HCT116 (cell line): ENCODE data around the gene PLN. TPM values are rescaled to one million over a fixed set of nuclear protein-coding genes. Genes with fewer than 3 reads are reported as not detected.

Source experiments
- ATAC-seq: fragments of 200-7000 bp; cut with Tn5 transposase; 2 replicates; pipeline ENCODE4 v1.9.1; 2020; ENCODE audit warnings: mild to moderate bottlenecking, moderate library complexity
- BruUV-seq: library from RNA; stranded (reverse); fragments of 400-500 nt; replicated peaks from 2 replicates; lab custom pipeline; 2021; lab: Mats Ljungman, UMichigan
- CTCF ChIA-PET: fragments of 300-600 bp; sonication (Branson Sonifier 250); formaldehyde crosslinking; loops from one replicate; lab custom pipeline; 2021; ENCODE audit warnings: antibody characterized with exemption; lab: Charles Lee
- POLR2A ChIA-PET: fragments of 300-600, 350-600 bp; sonication (Branson Sonifier 250); formaldehyde crosslinking; loops from one replicate; lab custom pipeline; 2021; ENCODE audit warnings: antibody characterized with exemption; lab: Charles Lee
- RAD21 ChIA-PET, 2 experiments: fragments of 300-600 bp; sonication (Branson Sonifier 250); formaldehyde crosslinking; loops; one replicate each; lab custom pipeline; 2023; ENCODE audit warnings: low total read pairs in 2 of 2; ENCODE audit not compliant: uncharacterized antibody in 2 of 2, unreplicated experiment in 2 of 2, low non-redundant PET in 1 of 2; lab: Charles Lee
- DNase-seq: peaks from one replicate; pipeline ENCODE4 v3.0.0-alpha.2; 2010; ENCODE audit warnings: low read depth, low spot score
- H2AFZ ChIP-seq: fragments of 200-600 bp; shearing (Covaris generic), sonication (generic); 2 replicates; pipeline ENCODE4 v1.6.1; 2017; ENCODE audit warnings: low read depth, mixed run types, mixed read lengths, antibody characterized with exemption, low read length; ENCODE audit not compliant: poor library complexity, severe bottlenecking
- H3K27ac ChIP-seq: 2 replicates; pipeline ENCODE4 v1.5.1; 2012; ENCODE audit warnings: low read depth, low read length
- H3K27me3 ChIP-seq: fragments of 200-600 bp; sonication (generic); 2 replicates; pipeline ENCODE4 v1.6.1; 2016; ENCODE audit warnings: mixed run types, low read length, mixed read lengths; ENCODE audit not compliant: insufficient read depth
- H3K36me3 ChIP-seq, 2 experiments: fragments of 200-500 bp in 1 of 2; fragments of 200-600 bp in 1 of 2; sonication (Bioruptor generic) in 1 of 2; sonication (generic) in 1 of 2; 2 replicates each; pipeline versions ENCODE4 v1.5.1 to v1.6.1; 2014 to 2016; ENCODE audit warnings: low read length in 2 of 2, inconsistent platforms in 1 of 2, mixed read lengths in 1 of 2, mixed run types in 1 of 2; ENCODE audit not compliant: insufficient read depth in 2 of 2, control insufficient read depth in 1 of 2
- H3K4me1 ChIP-seq, 2 experiments: fragments of 200-600 bp in 1 of 2; sonication (generic) in 1 of 2; 2 replicates each; pipeline versions ENCODE4 v1.5.1 to v1.6.1; 2012 to 2017; ENCODE audit warnings: low read length in 2 of 2, inconsistent platforms in 1 of 2, mild to moderate bottlenecking in 1 of 2, mixed read lengths in 1 of 2, mixed run types in 1 of 2, moderate library complexity in 1 of 2; ENCODE audit not compliant: insufficient read depth in 2 of 2, control insufficient read depth in 1 of 2
- H3K4me2 ChIP-seq: fragments of 200-600 bp; sonication (generic); 2 replicates; pipeline ENCODE4 v1.6.1; 2017; ENCODE audit warnings: mixed run types, low read length, mixed read lengths
- H3K4me3 ChIP-seq, 2 experiments: fragments of 200-600 bp in 1 of 2; sonication (generic) in 1 of 2; replicated peaks in 1 of 2; 2 replicates each; pipeline ENCODE4 v1.5.1; 2011 to 2016; ENCODE audit warnings: low read length in 2 of 2, control low read depth in 1 of 2, low read depth in 1 of 2, mild to moderate bottlenecking in 1 of 2, mixed read lengths in 1 of 2, mixed run types in 1 of 2
- H3K79me2 ChIP-seq: fragments of 200-600 bp; sonication (generic); 2 replicates; pipeline ENCODE4 v1.6.1; 2017; ENCODE audit warnings: mild to moderate bottlenecking, mixed run types, low read length, moderate library complexity, mixed read lengths; ENCODE audit not compliant: insufficient read depth
- H3K9ac ChIP-seq: fragments of 200-600 bp; sonication (generic); 2 replicates; pipeline ENCODE4 v1.6.1; 2016; ENCODE audit warnings: low read length, mixed read lengths
- H3K9me2 ChIP-seq: fragments of 200-600 bp; sonication (generic), shearing (Covaris generic); 2 replicates; pipeline ENCODE4 v1.6.1; 2017; ENCODE audit warnings: mixed run types, mild to moderate bottlenecking, moderate library complexity; ENCODE audit not compliant: insufficient read depth
- H3K9me3 ChIP-seq, 2 experiments: fragments of 200-500 bp in 1 of 2; fragments of 200-600 bp in 1 of 2; sonication (Bioruptor generic) in 1 of 2; sonication (generic) in 1 of 2; 2 replicates each; pipeline ENCODE4 v1.6.1; 2014 to 2017; ENCODE audit warnings: low read length in 2 of 2, mixed read lengths in 2 of 2, inconsistent platforms in 1 of 2, low read depth in 1 of 2, mild to moderate bottlenecking in 1 of 2, mixed run types in 1 of 2, moderate library complexity in 1 of 2; ENCODE audit not compliant: control insufficient read depth in 1 of 2, insufficient read depth in 1 of 2
- H4K20me1 ChIP-seq: fragments of 200-600 bp; sonication (generic), shearing (Covaris generic); 2 replicates; pipeline ENCODE4 v1.6.1; 2017; ENCODE audit warnings: mixed run types, mild to moderate bottlenecking, moderate library complexity; ENCODE audit not compliant: insufficient read depth
- CBX3 ChIP-seq: IDR thresholded peaks from 2 replicates; pipeline ENCODE4 v1.6.1; 2012; ENCODE audit warnings: low read depth
- CEBPB ChIP-seq: IDR thresholded peaks from 2 replicates; pipeline ENCODE4 v1.6.1; 2012; ENCODE audit warnings: low read depth
- CTCF ChIP-seq, 3 experiments: fragments of 200-600 bp in 1 of 3; sonication (generic) in 1 of 3; IDR thresholded peaks in 2 of 3; conservative IDR thresholded peaks in 1 of 3; 2 replicates each; pipeline ENCODE4 v1.5.1; 2012 to 2017; ENCODE audit warnings: low read depth in 2 of 3, low read length in 2 of 3, antibody characterized with exemption in 1 of 3, borderline replicate concordance in 1 of 3, control low read depth in 1 of 3, mild to moderate bottlenecking in 1 of 3, mixed read lengths in 1 of 3, mixed run types in 1 of 3, moderate library complexity in 1 of 3; ENCODE audit not compliant: insufficient read depth in 1 of 3
- ELF1 ChIP-seq: IDR thresholded peaks from 2 replicates; pipeline ENCODE4 v1.6.1; 2012; ENCODE audit warnings: low read depth, borderline replicate concordance
- FOSL1 ChIP-seq: IDR thresholded peaks from 2 replicates; pipeline ENCODE4 v1.6.1; 2012; ENCODE audit warnings: low read depth
- POLR2A ChIP-seq: IDR thresholded peaks from 2 replicates; pipeline ENCODE4 v1.7.0; 2011; ENCODE audit warnings: borderline replicate concordance; ENCODE audit not compliant: insufficient read depth, insufficient read length; ENCODE audit errors: extremely low read depth
- POLR2AphosphoS5 ChIP-seq: IDR thresholded peaks from 2 replicates; pipeline ENCODE4 v1.6.1; 2011; ENCODE audit warnings: mild to moderate bottlenecking, low read depth, low read length, moderate library complexity
- RAD21 ChIP-seq: IDR thresholded peaks from 2 replicates; pipeline ENCODE4 v1.6.1; 2012; ENCODE audit warnings: low read depth, mild to moderate bottlenecking
- REST ChIP-seq: IDR thresholded peaks from 2 replicates; pipeline ENCODE4 v1.6.1; 2012; ENCODE audit warnings: low read depth
- SP1 ChIP-seq: IDR thresholded peaks from 2 replicates; pipeline ENCODE4 v1.6.1; 2012; ENCODE audit warnings: low read depth
- SRF ChIP-seq: IDR thresholded peaks from 2 replicates; pipeline ENCODE4 v1.6.1; 2012; ENCODE audit warnings: low read depth
- ZFX ChIP-seq: fragments of 450-650 bp; IDR thresholded peaks from 2 replicates; pipeline ENCODE4 v1.6.1; 2017
- ZNF274 ChIP-seq: fragments of 200-500 bp; sonication (Bioruptor generic); IDR thresholded peaks from 2 replicates; pipeline ENCODE4 v1.6.1; 2014; ENCODE audit warnings: mild to moderate bottlenecking, low read depth, low read length, inconsistent platforms
- intact Hi-C: fragments of 100-400 bp; cut with micrococcal nuclease; formaldehyde crosslinking; loops from 2 replicates; pipeline ENCODE4 v1.10.0; 2022
- total RNA-seq: library from RNA; stranded (reverse); gene quantifications from one replicate; pipeline ENCODE4 v1.2.1, GENCODE V29; 2021; ENCODE audit not compliant: unreplicated experiment
- TF ChIP-seq, protein P1 (sequence below): IDR thresholded peaks from 2 replicates; pipeline ENCODE4 v1.6.1; 2011; ENCODE audit warnings: mild to moderate bottlenecking, low read length, moderate library complexity; ENCODE audit not compliant: insufficient replicate concordance; ENCODE audit errors: extremely low read depth

The PLN gene
- total RNA-seq, 1 experiment from 2014 or later = not detected

GRCh38 chr6:118580585-118581419 is 32.7 kb downstream of the PLN start:
- Histone ChIP-seq H3K4me3 (no peak overlapping the region), H3K9ac (no peak overlapping the region), H3K9me2 (no peaks in the 10 kb centered on the region), H3K27ac (no peak overlapping the region), H3K27me3 (no peaks in the 10 kb centered on the region), H3K79me2 (no peaks in the 10 kb centered on the region), H4K20me1 (no peaks in the 10 kb centered on the region), H3K36me3 (no peaks in the 10 kb centered on the region), H2AFZ (no peak overlapping the region), H3K4me1 (no peaks in the 10 kb centered on the region), H3K9me3 (peaks cover under 1 to 4% of the 10 kb centered on the region in 2 experiments; a peak in 3 of 4 replicates), H3K4me2 (no peak overlapping the region)
- CTCF ChIA-PET = interaction anchor here (0.6 to 1.7 kb wide), 7 partner anchors 15 to 740 kb away, joined by 3 to 9 read pairs (median 5); no protein-coding TSS in a partner anchor
- ATAC-seq (peak; percentile 95), DNase-seq (peak; percentile 49)
- POLR2A ChIA-PET = no interaction called here
- RAD21 ChIA-PET = interaction anchor here in 1 of 2 experiments (0.7 kb wide), 1 partner anchor 1253 kb away, joined by 3 read pairs; no protein-coding TSS in a partner anchor
- no TSS peak for BruUV-seq
- intact Hi-C loops = loop anchor here (1.0 to 5.0 kb wide), 2 partner anchors 297 to 739 kb away; no protein-coding TSS in a partner anchor
- TF ChIP-seq CBX3 = no peak
- no peak for TF ChIP-seq POLR2A
- TF ChIP-seq CTCF (IDR thresholded peaks at IDR 0.05 in 2 of 3, conservative IDR thresholded peaks at IDR 0.05 in 1 of 3; ENCODE audit: borderline replicate concordance in 1 of 3, insufficient read depth in 1 of 3, low read depth in 2 of 3, low read length in 2 of 3) = peak; percentile 57 to 69 (median 59); a peak in 5 of 6 replicates
- TF ChIP-seq ZNF274 = no peak
- TF ChIP-seq CEBPB = no peak
- TF ChIP-seq ZFX = no peak
- TF ChIP-seq SP1 = no peak
- TF ChIP-seq, protein P1, sequence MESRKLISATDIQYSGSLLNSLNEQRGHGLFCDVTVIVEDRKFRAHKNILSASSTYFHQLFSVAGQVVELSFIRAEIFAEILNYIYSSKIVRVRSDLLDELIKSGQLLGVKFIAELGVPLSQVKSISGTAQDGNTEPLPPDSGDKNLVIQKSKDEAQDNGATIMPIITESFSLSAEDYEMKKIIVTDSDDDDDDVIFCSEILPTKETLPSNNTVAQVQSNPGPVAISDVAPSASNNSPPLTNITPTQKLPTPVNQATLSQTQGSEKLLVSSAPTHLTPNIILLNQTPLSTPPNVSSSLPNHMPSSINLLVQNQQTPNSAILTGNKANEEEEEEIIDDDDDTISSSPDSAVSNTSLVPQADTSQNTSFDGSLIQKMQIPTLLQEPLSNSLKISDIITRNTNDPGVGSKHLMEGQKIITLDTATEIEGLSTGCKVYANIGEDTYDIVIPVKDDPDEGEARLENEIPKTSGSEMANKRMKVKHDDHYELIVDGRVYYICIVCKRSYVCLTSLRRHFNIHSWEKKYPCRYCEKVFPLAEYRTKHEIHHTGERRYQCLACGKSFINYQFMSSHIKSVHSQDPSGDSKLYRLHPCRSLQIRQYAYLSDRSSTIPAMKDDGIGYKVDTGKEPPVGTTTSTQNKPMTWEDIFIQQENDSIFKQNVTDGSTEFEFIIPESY = no peak
- no peak for TF ChIP-seq POLR2AphosphoS5
- peak; percentile 78 for TF ChIP-seq RAD21
- TF ChIP-seq FOSL1 = no peak
- TF ChIP-seq ELF1 = no peak
- TF ChIP-seq SRF = no peak
- TF ChIP-seq REST = no peak
